Embryonic facial prominence (tissue), 1 donor: ENCODE results near the gene PHF19.

Experiments
- DNase-seq: peaks from one replicate; pipeline ENCODE4 v3.0.0-alpha.2; 2016; ENCODE audit errors: extremely low spot score

The PHF19 gene

GRCh38 chr9:120876842-120877240, at the start of gene PHF19:
PHF19 (minus strand) TSS chr9:120877188; CDS start chr9:120874741, 2,447 bp downstream.
- DNase-seq: no peak

- DNase-seq: no peak
These were observed 49.5 kb upstream of the PHF19 start, which contains the start of gene TRAF1 for GRCh38 chr9:120926397-120926928. TRAF1 (minus strand) TSS chr9:120926796; CDS start chr9:120926075, 721 bp downstream.

GRCh38 chr9:120925535-120926396, 48.8 kb upstream of the PHF19 start:
- no peak for DNase-seq

- no peak for DNase-seq
These were observed 47.9 kb upstream of the PHF19 start for GRCh38 chr9:120924698-120925534.

- DNase-seq: no peak
These were observed 46.8 kb upstream of the PHF19 start for GRCh38 chr9:120923620-120924328.

GRCh38 chr9:120922404-120923195, 45.6 kb upstream of the PHF19 start:
- no peak for DNase-seq

GRCh38 chr9:120921661-120922181, 44.7 kb upstream of the PHF19 start:
- no peak for DNase-seq

- no peak for DNase-seq
These were observed 43.8 kb upstream of the PHF19 start for GRCh38 chr9:120920806-120921178.

GRCh38 chr9:120919843-120920805, 43.1 kb upstream of the PHF19 start:
- DNase-seq: no peak

- no peak for DNase-seq
These were observed 42.2 kb upstream of the PHF19 start for GRCh38 chr9:120918931-120919842.

- DNase-seq: no peak
These were observed 41.2 kb upstream of the PHF19 start for GRCh38 chr9:120917929-120918762.

GRCh38 chr9:120916991-120917880, 40.2 kb upstream of the PHF19 start:
- no peak for DNase-seq

GRCh38 chr9:120916588-120916987, 39.6 kb upstream of the PHF19 start:
- no peak for DNase-seq

- no peak for DNase-seq
These were observed 39.0 kb upstream of the PHF19 start for GRCh38 chr9:120915854-120916470.

GRCh38 chr9:120914953-120915352, 38.0 kb upstream of the PHF19 start:
- no peak for DNase-seq

GRCh38 chr9:120914396-120914795, 37.4 kb upstream of the PHF19 start:
- DNase-seq: no peak
